Activated CD8-positive, alpha-beta T cell treated with anti-CD3 and anti-CD28 coated beads, Interleukin-2, amount 10 ng/mL, durations not matched to agents 7 days and 5 days (primary cell): ENCODE measurements around the gene AIP. TPM values are rescaled to one million over a fixed set of nuclear protein-coding genes. Genes with fewer than 3 reads are reported as not detected.

ENCODE experiments used
- ATAC-seq: fragments of 150-1000 bp; cut with Tn5 transposase; one replicate; pipeline ENCODE4 v1.10.0; 2021; ENCODE audit warnings: moderate library complexity
- CTCF ChIA-PET: fragments of 350-600 bp; sonication (Branson Sonifier 250); formaldehyde crosslinking; loops from one replicate; lab custom pipeline; 2021; ENCODE audit warnings: antibody characterized with exemption; lab: Charles Lee
- POLR2A ChIA-PET: fragments of 350-600 bp; sonication (Branson Sonifier 250); formaldehyde crosslinking; loops from one replicate; lab custom pipeline; 2021; ENCODE audit warnings: antibody characterized with exemption; lab: Charles Lee
- DNase-seq: peaks from one replicate; pipeline ENCODE4 v3.0.0-alpha.2; 2020
- H3K27ac Mint-ChIP-seq: one replicate; pipeline ENCODE4 v1.8.0; 2021; ENCODE audit warnings: mild to moderate bottlenecking, mixed read lengths
- H3K27me3 Mint-ChIP-seq: one replicate; pipeline ENCODE4 v1.8.0; 2021; ENCODE audit warnings: low read depth, mixed read lengths
- H3K36me3 Mint-ChIP-seq: one replicate; pipeline ENCODE4 v1.8.0; 2021; ENCODE audit warnings: low read depth, mixed read lengths
- H3K4me1 Mint-ChIP-seq: one replicate; pipeline ENCODE4 v1.8.0; 2021; ENCODE audit warnings: low read depth, mixed read lengths
- H3K4me3 Mint-ChIP-seq: one replicate; pipeline ENCODE4 v1.8.0; 2021; ENCODE audit warnings: mild to moderate bottlenecking, mixed read lengths
- H3K9me3 Mint-ChIP-seq: one replicate; pipeline ENCODE4 v1.8.0; 2022; ENCODE audit warnings: mixed read lengths; ENCODE audit not compliant: insufficient read depth
- total RNA-seq, 2 experiments: library from RNA; stranded (reverse); gene quantifications; one replicate each; pipeline ENCODE4 v1.2.3, GENCODE V29; 2021

AIP gene
- total RNA-seq, 2 experiments from 2014 or later = 156 to 163 TPM

- Mint-ChIP-seq H3K9me3 (no peaks in the 10 kb centered on the region), H3K4me3 (peak overlapping the region; percentile 84), H3K27ac (peak overlapping the region; percentile 96), H3K27me3 (no peaks in the 10 kb centered on the region), H3K4me1 (peaks cover 58% of the 10 kb centered on the region), H3K36me3 (peaks cover 67% of the 10 kb centered on the region)
- peak; percentile 63 for ATAC-seq
- POLR2A ChIA-PET = interaction anchor here (1.0 to 8.9 kb wide), 24 partner anchors 8 to 200 kb away, joined by 3 to 109 read pairs (median 9); partner anchors contain the start of genes AIP, CABP4, CDK2AP2 and GPR152
- DNase-seq = peak; percentile 90
- CTCF ChIA-PET = interaction anchor here (0.8 to 3.0 kb wide), 25 partner anchors 10 to 191 kb away, joined by 3 to 21 read pairs (median 6); partner anchors contain the start of genes PITPNM1, POLD4, PPP1CA and RAD9A
Measured at GRCh38 chr11:67438158-67438902, 44.5 kb upstream of the AIP start.

GRCh38 chr11:67439321-67440228, 43.3 kb upstream of the AIP start:
- no peaks in the 10 kb centered on the region for H3K27me3 Mint-ChIP-seq
- H3K27ac Mint-ChIP-seq = peak overlapping the region; percentile 96
- ChIA-PET POLR2A (interaction anchor here (0.6 to 8.9 kb wide), 13 partner anchors 8 to 174 kb away, joined by 3 to 109 read pairs (median 15); partner anchors contain the start of genes AIP, GPR152, PITPNM1 and PPP1CA), CTCF (interaction anchor here (0.8 to 3.0 kb wide), 10 partner anchors 19 to 94 kb away, joined by 3 to 21 read pairs (median 4); partner anchors contain the start of genes TBC1D10C and TMEM134)
- no peak for ATAC-seq
- H3K36me3 Mint-ChIP-seq = peaks cover 55% of the 10 kb centered on the region
- DNase-seq = peak; percentile 61
- H3K4me1 Mint-ChIP-seq = peaks cover 56% of the 10 kb centered on the region
- no peaks in the 10 kb centered on the region for H3K9me3 Mint-ChIP-seq
- H3K4me3 Mint-ChIP-seq = peak overlapping the region; percentile 84

GRCh38 chr11:67440229-67441097, 42.4 kb upstream of the AIP start:
- no peaks in the 10 kb centered on the region for H3K9me3 Mint-ChIP-seq
- DNase-seq = no peak
- no peak for ATAC-seq

GRCh38 chr11:67441098-67441563, 41.7 kb upstream of the AIP start:
- ChIA-PET CTCF (no interaction called here), POLR2A (interaction anchor here (0.7 to 1.8 kb wide), 6 partner anchors 9 to 44 kb away, joined by 3 to 5 read pairs (median 4); partner anchors contain the start of gene TBC1D10C)
- Mint-ChIP-seq H3K36me3 (peaks cover 42% of the 10 kb centered on the region), H3K9me3 (no peaks in the 10 kb centered on the region), H3K4me1 (peaks cover 65% of the 10 kb centered on the region), H3K27ac (peak overlapping the region; percentile 96), H3K27me3 (no peaks in the 10 kb centered on the region), H3K4me3 (peak overlapping the region; percentile 5)
- DNase-seq (no peak), ATAC-seq (no peak)

More at GRCh38 chr11:67440229-67441097, 42.4 kb upstream of the AIP start:
- CTCF ChIA-PET = interaction anchor here (2.2 kb wide), 1 partner anchor 33 kb away, joined by 7 read pairs; no protein-coding TSS in a partner anchor
- Mint-ChIP-seq H3K4me3 (peak overlapping the region; percentile 84), H3K4me1 (peaks cover 60% of the 10 kb centered on the region), H3K27me3 (no peaks in the 10 kb centered on the region), H3K36me3 (peaks cover 48% of the 10 kb centered on the region), H3K27ac (peak overlapping the region; percentile 96)
- POLR2A ChIA-PET = interaction anchor here (0.7 to 8.9 kb wide), 7 partner anchors 10 to 44 kb away, joined by 3 to 84 read pairs (median 4); partner anchors contain the start of genes AIP and TBC1D10C

GRCh38 chr11:67441731-67442351, 41.0 kb upstream of the AIP start:
- Mint-ChIP-seq H3K27ac (peak overlapping the region; percentile 68), H3K4me1 (peaks cover 67% of the 10 kb centered on the region), H3K27me3 (no peaks in the 10 kb centered on the region), H3K4me3 (peak overlapping the region; percentile 58), H3K36me3 (peaks cover 36% of the 10 kb centered on the region), H3K9me3 (no peaks in the 10 kb centered on the region)
- ATAC-seq (no peak), DNase-seq (no peak)
- ChIA-PET POLR2A (interaction anchor here (0.9 to 1.8 kb wide), 3 partner anchors 8 to 33 kb away, joined by 3 to 5 read pairs (median 4); no protein-coding TSS in a partner anchor), CTCF (no interaction called here)

- ChIA-PET POLR2A (no interaction called here), CTCF (no interaction called here)
- Mint-ChIP-seq H3K36me3 (peaks cover 28% of the 10 kb centered on the region), H3K4me1 (peaks cover 67% of the 10 kb centered on the region), H3K27me3 (peaks cover 2% of the 10 kb centered on the region), H3K27ac (peak overlapping the region; percentile 81), H3K4me3 (peak overlapping the region; percentile 58), H3K9me3 (no peaks in the 10 kb centered on the region)
- ATAC-seq (no peak), DNase-seq (no peak)
Measured at GRCh38 chr11:67442504-67443404, 40.1 kb upstream of the AIP start.

GRCh38 chr11:67445515-67445914, 37.3 kb upstream of the AIP start:
- Mint-ChIP-seq H3K4me3 (peak overlapping the region; percentile 40), H3K27me3 (peaks cover 2% of the 10 kb centered on the region), H3K9me3 (no peaks in the 10 kb centered on the region), H3K36me3 (peaks cover 6% of the 10 kb centered on the region), H3K4me1 (peaks cover 54% of the 10 kb centered on the region), H3K27ac (peak overlapping the region; percentile 63)
- ATAC-seq (no peak), DNase-seq (no peak)
- CTCF ChIA-PET = no interaction called here
- POLR2A ChIA-PET = interaction anchor here (1.0 to 1.9 kb wide), 3 partner anchors 8 to 28 kb away, joined by 3 to 6 read pairs (median 6); partner anchors contain the start of gene PTPRCAP

GRCh38 chr11:67448220-67448609, 34.6 kb upstream of the AIP start:
- peaks cover 2% of the 10 kb centered on the region for H3K27me3 Mint-ChIP-seq
- H3K36me3 Mint-ChIP-seq = no peaks in the 10 kb centered on the region
- no peaks in the 10 kb centered on the region for H3K9me3 Mint-ChIP-seq
- no peak for DNase-seq
- H3K4me3 Mint-ChIP-seq = no peak overlapping the region
- peaks cover 35% of the 10 kb centered on the region for H3K4me1 Mint-ChIP-seq
- ChIA-PET POLR2A (interaction anchor here (1.0 kb wide), 2 partner anchors 17 to 40 kb away, joined by 3 read pairs; no protein-coding TSS in a partner anchor), CTCF (interaction anchor here (1.0 kb wide), 1 partner anchor 11 kb away, joined by 3 read pairs; no protein-coding TSS in a partner anchor)
- no peak overlapping the region for H3K27ac Mint-ChIP-seq
- ATAC-seq = no peak

- ChIA-PET CTCF (interaction anchor here (1.4 kb wide), 1 partner anchor 98 kb away, joined by 3 read pairs; no protein-coding TSS in a partner anchor), POLR2A (interaction anchor here (0.7 to 4.7 kb wide), 4 partner anchors 8 to 41 kb away, joined by 3 to 34 read pairs (median 4); partner anchors contain the start of gene PTPRCAP)
- ATAC-seq (no peak), DNase-seq (no peak)
- Mint-ChIP-seq H3K4me1 (peaks cover 28% of the 10 kb centered on the region), H3K4me3 (no peak overlapping the region), H3K9me3 (no peaks in the 10 kb centered on the region), H3K36me3 (no peaks in the 10 kb centered on the region), H3K27ac (no peak overlapping the region), H3K27me3 (peaks cover 2% of the 10 kb centered on the region)
Measured at GRCh38 chr11:67449116-67449844, 33.5 kb upstream of the AIP start.
